HG03460 (cell line): Measurements from ENCODE around the gene CALU.
A peak's percentile ranks its signal among the peaks of the same experiment; 100 is the strongest.

ENCODE experiments used
- ATAC-seq: cut with Tn5 transposase; IDR thresholded peaks from one replicate; pipeline ENCODE4 v1.9.1; 2021; ENCODE audit not compliant: unreplicated experiment

The CALU gene

GRCh38 chr7:128739048-128739962 lies at the start of gene CALU:
Gene CALU (plus strand): TSS chr7:128739359. CDS start chr7:128748584, 9,225 bp downstream.
- ATAC-seq: peak; percentile 98

DNA sequence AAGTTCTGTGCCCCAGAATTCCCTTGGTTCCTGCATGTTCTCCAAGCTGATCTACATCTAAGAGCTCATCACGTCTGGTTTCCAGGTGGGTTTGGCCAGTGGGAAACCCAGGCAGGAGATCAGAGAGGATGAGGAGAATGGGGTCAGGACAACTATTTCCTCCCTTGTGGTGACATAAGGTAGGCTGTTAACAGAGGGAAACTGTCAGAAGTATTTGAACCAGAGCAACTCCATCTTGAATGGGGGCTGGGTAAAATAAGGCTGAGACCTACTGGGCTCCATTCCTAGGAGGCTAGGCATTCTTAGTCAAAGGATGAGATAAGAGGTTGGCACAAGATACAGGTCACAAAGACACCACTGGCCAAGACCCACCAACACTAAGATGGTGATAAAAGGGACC lies 47.9 kb upstream of the CALU start:
- ATAC-seq: no peak

DNA sequence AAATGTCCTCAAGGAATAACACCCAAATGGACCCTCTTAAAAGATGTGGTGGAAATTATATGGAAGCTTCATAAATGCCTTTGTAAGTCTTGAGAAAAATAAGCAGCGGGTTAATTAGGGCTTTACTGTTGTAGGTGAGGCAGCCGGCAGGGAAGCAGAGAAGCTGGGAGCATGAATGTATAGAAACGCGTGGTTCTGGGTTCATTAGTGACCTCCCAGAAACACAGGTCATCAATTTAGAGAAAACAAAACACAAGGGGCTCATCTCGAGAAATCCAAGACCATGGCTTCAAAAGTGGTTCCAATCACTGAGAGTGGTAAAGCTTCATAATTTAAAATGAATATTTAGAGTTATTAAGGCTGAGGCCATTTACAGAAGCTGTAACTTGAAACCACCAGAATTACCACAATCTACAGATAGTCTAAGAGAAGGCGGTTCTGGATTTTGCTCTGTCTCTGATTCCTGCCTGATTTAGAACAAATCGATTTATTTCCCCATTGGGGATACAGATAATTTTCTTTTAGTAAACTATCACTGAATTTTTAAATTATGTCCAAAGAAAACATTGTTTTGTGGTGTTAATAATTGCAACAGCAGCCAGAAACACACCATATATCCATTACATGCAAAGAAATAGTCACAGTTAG lies 46.4 kb upstream of the CALU start:
- ATAC-seq: no peak

GRCh38 chr7:128693373-128694015 lies 45.7 kb upstream of the CALU start:
- no peak for ATAC-seq

DNA sequence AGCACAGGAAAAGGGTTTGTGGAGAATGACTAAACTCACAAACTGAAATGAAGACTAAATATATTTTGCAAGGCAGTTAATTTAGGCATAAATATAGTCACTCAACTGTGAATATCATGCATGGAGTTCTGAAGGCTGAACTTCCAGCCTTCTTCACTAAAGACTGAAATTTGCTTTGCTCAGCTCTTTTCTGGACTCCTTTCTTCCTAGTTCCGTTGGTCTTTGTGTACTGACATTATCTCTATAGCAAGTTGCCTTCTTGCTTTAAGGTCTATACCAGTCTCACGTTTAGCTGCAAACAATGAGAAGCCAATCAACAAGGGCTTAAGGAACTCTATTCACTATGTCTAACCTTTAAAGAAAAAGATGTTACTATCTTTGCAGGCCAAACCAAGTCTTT lies 44.4 kb upstream of the CALU start:
- ATAC-seq: no peak

DNA sequence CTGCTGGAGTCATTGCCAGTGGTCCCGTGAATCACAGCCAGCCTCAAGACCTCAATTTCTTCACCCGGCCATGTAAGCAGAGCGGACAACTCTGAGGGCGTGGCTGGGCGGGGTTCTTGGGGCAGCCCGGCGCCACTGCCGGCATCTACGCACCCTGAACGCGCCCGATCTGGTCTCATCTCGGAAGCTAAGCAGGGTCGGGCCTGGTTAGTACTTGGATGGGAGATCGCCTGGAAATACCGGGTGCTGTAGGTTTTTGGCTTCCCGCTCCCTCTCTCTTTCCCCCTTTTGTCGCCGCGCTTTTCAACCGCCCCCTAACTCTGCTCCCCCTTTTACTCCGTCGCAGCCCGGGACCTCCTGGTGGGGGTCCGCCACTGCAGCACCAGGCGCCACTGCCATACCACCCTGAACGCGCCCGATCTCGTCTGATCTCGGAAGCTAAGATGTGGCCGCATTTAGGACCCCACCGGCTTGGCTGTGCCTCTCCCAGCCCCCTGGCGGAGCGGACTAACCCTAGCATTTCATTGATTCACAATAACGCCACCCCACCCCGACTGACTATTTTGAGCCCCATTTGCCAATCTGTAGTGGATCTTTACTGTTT lies 41.8 kb upstream of the CALU start:
- ATAC-seq: no peak

DNA sequence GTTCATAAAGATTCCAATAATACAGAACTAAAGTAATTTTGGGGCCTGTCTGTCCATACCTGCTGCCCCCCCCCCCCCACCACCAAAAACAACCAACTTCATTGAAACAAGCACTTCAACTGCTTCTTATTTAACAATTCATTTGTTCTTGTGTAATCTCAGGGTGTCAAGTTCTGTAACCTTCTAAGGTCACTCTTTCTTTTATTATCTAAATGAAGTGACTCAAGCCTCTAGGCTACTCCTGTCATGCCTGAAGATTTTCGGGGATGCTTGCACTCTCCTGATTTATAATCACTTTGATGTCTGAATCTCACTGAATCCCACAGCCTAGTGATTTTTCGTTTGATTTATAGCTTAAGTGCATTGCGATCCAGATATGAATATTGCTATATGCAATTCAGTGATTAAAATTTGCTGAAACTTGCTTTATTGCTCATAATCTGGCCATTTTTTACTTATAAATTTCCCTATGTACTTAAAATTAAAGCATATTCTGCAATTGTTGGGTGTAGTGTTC lies 39.9 kb upstream of the CALU start:
- ATAC-seq: no peak

- no peak for ATAC-seq
These were observed 39.3 kb upstream of the CALU start for GRCh38 chr7:128699895-128700294.

DNA sequence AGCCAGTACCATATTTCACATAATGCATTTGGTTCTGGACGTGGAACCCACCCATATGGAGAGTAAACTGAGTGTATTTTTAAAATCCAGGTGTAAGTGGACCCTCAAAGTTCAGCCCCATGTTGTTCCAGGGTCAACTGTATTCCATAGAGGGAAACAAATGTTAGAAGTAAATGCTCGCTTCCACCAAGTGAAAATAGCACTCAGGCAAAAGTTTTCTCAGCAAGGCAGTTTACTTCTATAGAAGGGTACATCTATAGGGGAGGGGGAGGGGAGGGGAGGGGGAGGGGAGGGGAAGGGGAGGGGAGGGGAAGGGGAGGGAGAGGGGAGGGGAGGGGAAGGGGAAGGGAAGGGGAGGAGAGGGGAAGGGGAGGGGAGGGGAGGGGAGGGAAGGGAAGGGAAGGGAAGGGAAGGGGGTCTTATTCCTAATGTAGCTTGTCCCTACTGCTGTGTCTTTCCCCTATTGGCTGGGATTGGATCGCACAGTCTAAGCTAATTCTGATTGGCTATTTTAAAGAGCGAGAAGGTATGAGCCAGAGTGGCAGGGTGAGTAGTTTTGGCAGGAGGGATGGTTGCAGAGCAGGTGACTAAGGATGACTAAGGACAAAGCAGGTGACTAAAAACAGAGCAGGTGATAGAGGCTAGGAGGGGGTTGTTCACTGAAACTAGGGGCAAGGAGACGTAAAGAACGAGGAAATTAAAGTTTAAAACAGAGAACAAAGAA lies 37.9 kb upstream of the CALU start:
- no peak for ATAC-seq

DNA sequence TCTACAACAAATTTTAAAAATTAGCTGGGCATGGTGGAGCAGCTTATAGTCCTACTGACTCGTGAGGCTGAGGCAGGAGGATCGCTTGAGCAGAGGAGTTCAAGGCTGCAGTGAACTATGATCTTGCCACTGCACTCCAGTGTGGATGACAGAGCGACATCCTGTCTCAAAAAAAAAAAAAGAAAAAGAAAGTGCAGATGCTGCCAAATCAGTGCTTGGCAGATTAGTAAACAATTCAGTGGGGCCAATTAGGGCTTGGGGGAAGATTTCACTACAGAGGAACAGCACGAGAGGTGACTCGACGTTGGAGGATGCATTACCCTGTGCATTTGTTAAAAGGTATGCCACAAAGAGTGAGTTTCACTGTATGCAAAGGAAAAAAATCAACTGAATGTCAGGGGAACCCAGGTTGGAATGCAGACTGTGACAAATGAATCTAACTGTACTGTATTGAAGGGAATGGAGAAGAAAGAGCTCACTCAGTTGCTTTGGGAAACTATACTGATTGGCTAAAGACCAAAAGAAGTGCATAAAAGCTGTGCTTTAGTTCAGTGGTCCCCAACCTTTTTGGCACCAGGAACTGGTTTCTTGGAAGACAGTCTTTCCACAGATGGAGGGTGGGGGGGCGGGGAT lies 35.4 kb upstream of the CALU start:
- ATAC-seq: no peak

DNA sequence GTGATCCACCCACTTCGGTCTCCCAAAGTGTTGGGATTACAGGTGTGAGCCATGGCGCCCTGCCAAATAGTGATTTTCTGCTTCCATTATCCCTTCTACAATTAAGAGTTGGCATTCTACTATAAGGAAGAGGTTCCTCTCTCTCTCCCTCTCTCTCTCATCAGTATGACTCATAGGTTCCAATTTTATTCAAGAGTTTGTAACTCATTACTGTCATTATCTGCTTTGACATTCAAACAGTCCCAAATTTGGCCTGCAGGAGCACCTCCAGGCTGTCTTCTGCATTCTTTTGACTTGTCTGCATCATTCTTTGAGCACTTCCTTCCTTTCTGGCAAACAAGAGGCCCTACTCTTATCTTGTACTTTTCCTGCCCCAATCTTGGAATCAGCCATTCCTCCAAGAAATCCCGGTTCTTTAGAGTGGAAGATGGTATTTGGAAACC lies 33.2 kb upstream of the CALU start:
- no peak for ATAC-seq

GRCh38 chr7:128707752-128708151 lies 31.4 kb upstream of the CALU start:
- no peak for ATAC-seq

GRCh38 chr7:128708235-128708634 lies 30.9 kb upstream of the CALU start:
- ATAC-seq: no peak

GRCh38 chr7:128708824-128709223 lies 30.3 kb upstream of the CALU start:
- ATAC-seq: no peak

- no peak for ATAC-seq
These were observed 28.7 kb upstream of the CALU start for GRCh38 chr7:128710481-128710880.

DNA sequence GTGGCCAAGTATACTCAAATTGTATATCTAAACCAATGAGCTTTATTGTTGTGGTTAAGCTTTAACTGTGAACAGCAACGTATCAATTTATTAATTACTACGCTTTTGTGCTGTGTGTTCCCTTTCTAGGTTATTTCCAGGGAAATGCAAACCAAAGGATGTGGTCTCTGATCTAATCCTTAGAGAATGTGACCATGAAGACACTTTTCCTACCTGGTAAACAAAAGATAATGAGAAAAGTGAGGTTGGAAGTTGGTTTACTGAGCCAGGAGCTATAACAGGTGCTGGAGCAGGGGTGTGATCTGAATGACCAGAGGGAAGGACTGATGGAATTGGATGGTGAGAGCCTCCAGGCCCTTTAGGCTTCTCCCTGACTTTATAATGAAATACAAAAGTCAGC lies 25.4 kb upstream of the CALU start:
- ATAC-seq: no peak

DNA sequence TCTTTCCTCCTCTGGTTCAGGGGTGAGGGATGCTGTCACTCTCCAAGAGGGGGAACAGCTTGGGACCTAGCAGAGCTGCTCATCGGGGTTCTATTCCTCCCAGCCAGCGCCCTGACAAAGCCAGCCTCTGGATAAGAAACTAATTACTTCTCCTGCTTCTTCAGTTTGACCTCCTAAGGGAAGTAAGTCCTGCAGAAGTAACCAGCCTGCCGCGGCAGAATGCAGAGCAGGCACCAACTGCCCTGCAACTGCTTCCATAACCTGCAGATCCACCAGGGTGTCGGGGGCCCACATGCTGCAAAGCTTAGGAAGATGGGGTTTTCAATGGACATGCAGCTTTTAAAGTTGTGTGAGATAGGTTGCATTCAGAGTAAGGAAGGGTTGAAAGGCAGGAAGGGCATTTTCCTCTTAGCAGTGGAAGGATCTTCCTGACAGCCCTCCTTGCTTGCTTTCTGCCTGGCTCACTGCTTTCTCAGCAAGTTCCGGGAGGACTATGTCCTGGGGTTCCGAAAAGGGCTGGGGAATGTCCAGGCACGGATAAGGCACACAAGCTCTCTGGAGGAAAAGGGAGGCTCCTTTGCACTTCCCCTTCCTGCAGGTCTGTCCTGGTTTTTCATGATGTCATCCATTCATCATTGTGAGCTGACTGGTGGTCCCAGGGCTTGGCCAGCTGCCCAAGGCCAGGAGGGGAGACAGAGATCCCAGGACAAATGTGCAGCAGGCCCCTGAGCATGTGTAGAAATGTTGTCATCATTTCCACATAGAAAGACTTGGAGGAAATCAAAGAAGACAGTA lies 24.3 kb upstream of the CALU start:
- ATAC-seq: no peak

GRCh38 chr7:128718967-128719642 lies 20.1 kb upstream of the CALU start:
- no peak for ATAC-seq

GRCh38 chr7:128721376-128721775 lies 17.8 kb upstream of the CALU start:
- ATAC-seq: no peak
